Liver (tissue), 9 donors: ENCODE data around the gene CUEDC1. TPM values are rescaled to one million over a fixed set of nuclear protein-coding genes. Genes with fewer than 3 reads are reported as not detected.

Experiments used
- DNase-seq: peaks from one replicate; pipeline ENCODE4 v3.0.0-alpha.2; 2017; ENCODE audit warnings: low spot score
- H3K27ac ChIP-seq, 2 donors: one replicate each; pipeline ENCODE4 v1.7.0; 2013; ENCODE audit warnings: inconsistent platforms in 2 of 2, low read length in 2 of 2, control low read depth in 1 of 2, low read depth in 1 of 2, mild to moderate bottlenecking in 1 of 2
- H3K27me3 ChIP-seq, 4 donors: one replicate each; pipeline versions ENCODE4 v1.6.1 to v1.7.0; 2013; ENCODE audit warnings: low read length in 3 of 4, inconsistent platforms in 1 of 4, mild to moderate bottlenecking in 1 of 4, moderate library complexity in 1 of 4; ENCODE audit not compliant: control insufficient read depth in 4 of 4, insufficient read depth in 4 of 4
- H3K36me3 ChIP-seq, 4 donors: one replicate each; pipeline versions ENCODE4 v1.6.1 to v1.7.0; 2013; ENCODE audit warnings: low read length in 3 of 4, mild to moderate bottlenecking in 3 of 4, low read depth in 1 of 4, moderate library complexity in 1 of 4; ENCODE audit not compliant: control insufficient read depth in 4 of 4, insufficient read depth in 3 of 4
- H3K4me1 ChIP-seq, 4 donors: one replicate each; pipeline versions ENCODE4 v1.6.1 to v1.7.0; 2013; ENCODE audit warnings: low read length in 3 of 4, mild to moderate bottlenecking in 3 of 4, moderate library complexity in 1 of 4; ENCODE audit not compliant: control insufficient read depth in 4 of 4, insufficient read depth in 4 of 4
- H3K4me3 ChIP-seq, 3 donors: one replicate each; pipeline versions ENCODE4 v1.6.1 to v1.7.0; 2013; ENCODE audit warnings: low read length in 3 of 3, control low read depth in 1 of 3, low read depth in 1 of 3, mild to moderate bottlenecking in 1 of 3
- H3K9ac ChIP-seq, 2 donors: one replicate each; pipeline ENCODE4 v1.7.0; 2013; ENCODE audit warnings: low read length in 2 of 2, mild to moderate bottlenecking in 2 of 2, moderate library complexity in 2 of 2, control low read depth in 1 of 2, low read depth in 1 of 2
- H3K9me3 ChIP-seq, 4 donors: one replicate each; pipeline versions ENCODE4 v1.6.1 to v1.7.0; 2013; ENCODE audit warnings: low read length in 3 of 4; ENCODE audit not compliant: control insufficient read depth in 4 of 4
- EGR1 ChIP-seq, 2 donors: IDR thresholded peaks; 2 replicates each; pipeline ENCODE4 v1.6.1; 2016 to 2018; ENCODE audit warnings: antibody characterized with exemption in 2 of 2, low read depth in 2 of 2
- FOXA1 ChIP-seq: IDR thresholded peaks from 2 replicates; pipeline ENCODE4 v1.6.1; 2016; ENCODE audit warnings: antibody characterized with exemption
- GABPA ChIP-seq, 2 donors: IDR thresholded peaks in 1 of 2; conservative IDR thresholded peaks in 1 of 2; 2 replicates each; pipeline ENCODE4 v1.6.1; 2016; ENCODE audit warnings: antibody characterized with exemption in 2 of 2, mild to moderate bottlenecking in 1 of 2, moderate library complexity in 1 of 2
- JUND ChIP-seq, 2 donors: IDR thresholded peaks; 2 replicates each; pipeline ENCODE4 v1.6.1; 2016; ENCODE audit warnings: antibody characterized with exemption in 2 of 2
- RAD21 ChIP-seq, 2 donors: IDR thresholded peaks; 2 replicates each; pipeline ENCODE4 v1.6.1; 2016; ENCODE audit warnings: antibody characterized with exemption in 2 of 2, mild to moderate bottlenecking in 2 of 2
- YY1 ChIP-seq: IDR thresholded peaks from 2 replicates; pipeline ENCODE4 v1.6.1; 2016; ENCODE audit warnings: antibody characterized with exemption, mild to moderate bottlenecking
- WGBS: extraction: QIAGEN DNeasy Blood & Tissue Kit; methylation state at CpG from one replicate; pipeline ENCODE4 v1.1.7; 2013; 5-methylcytosine and 5-hydroxymethylcytosine counted together
- polyA plus RNA-seq, 2 donors: library from polyadenylated mRNA; stranded (reverse) in 1 of 2; unstranded in 1 of 2; fragments of 200-250 nt in 1 of 2; fragments of >200 nt in 1 of 2; fragmentation: Nextera tagmentation in 1 of 2; extraction: Ambion mirVana in 1 of 2; gene quantifications; one replicate each; pipeline versions ENCODE4 v1.2.1 to v1.2.3, GENCODE V29; 2013 to 2015
- total RNA-seq, 2 donors: library from RNA; depleted of rRNA; stranded (reverse); fragments of >200 nt; gene quantifications; one replicate each; pipeline ENCODE4 v1.2.3, GENCODE V29; 2014
- TF ChIP-seq, protein P1 (sequence below): IDR thresholded peaks from 2 replicates; pipeline ENCODE4 v1.6.1; 2016; ENCODE audit warnings: antibody characterized with exemption
- TF ChIP-seq, protein P2 (sequence below): fragments of 150-350 bp; IDR thresholded peaks from 2 replicates; pipeline ENCODE4 v1.5.1; 2017; ENCODE audit warnings: improper control_type of control experiment, low read depth, low read length; ENCODE audit not compliant: missing input control
- TF ChIP-seq, protein P3 (sequence below): IDR thresholded peaks from 2 replicates; pipeline ENCODE4 v1.6.1; 2016; ENCODE audit warnings: antibody characterized with exemption
- donor health status: healthy.
- donor health status: healthy.
- donor health status: healthy.
- donor health status: healthy.
- donor health status: healthy.

The CUEDC1 gene
- total and polyA plus RNA-seq, 4 donors, result 2.6 to 4.9 (median 3.4) TPM

DNA sequence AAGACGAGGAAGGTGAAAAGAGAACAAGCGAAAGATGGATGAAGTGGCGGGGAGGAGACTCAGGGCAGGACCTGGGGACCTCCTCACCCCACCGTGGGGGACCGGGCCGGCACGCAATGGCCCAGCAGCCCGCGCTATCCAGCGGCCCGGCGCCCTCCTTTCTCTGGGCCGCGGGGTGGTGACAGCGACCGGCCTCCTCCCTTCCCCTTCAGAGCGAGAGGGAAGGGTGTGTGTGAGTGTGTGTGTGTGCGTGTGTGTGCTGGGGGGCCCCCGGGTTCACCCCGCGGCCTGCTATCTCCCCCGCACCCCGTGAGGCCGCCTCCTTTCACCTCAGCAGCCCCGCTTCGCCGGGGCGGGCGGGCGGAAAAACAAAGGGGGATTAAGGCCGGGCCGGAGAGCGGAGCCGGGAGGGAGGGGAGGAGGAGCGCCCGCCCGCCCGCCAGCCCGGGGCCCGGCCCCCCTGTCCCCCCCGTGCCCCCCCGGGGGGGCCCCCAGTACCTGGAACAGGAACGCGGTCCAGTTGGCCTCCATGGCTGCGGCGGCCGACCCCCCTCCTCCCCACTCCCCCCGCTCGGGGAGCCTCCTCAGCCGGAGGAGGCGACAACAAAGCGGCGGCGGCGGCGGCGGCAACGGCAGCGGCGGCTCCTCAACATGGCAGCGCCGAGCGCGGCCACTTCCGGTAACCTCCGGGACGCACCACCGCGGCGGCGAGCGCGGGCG is 32.5 kb upstream of the CUEDC1 start, which contains the start of gene VEZF1:
VEZF1 (minus strand) TSS at position 674 of the 720 bp plus-strand sequence; CDS start at position 531, 143 bp downstream.
- Histone ChIP-seq H3K4me1 (peaks cover 2 to 38% (median 28%) of the 10 kb centered on the region in 4 donors), H3K36me3 (no peaks in the 10 kb centered on the region), H3K4me3 (peak within 1 kb of the TSS; percentile 89 to 98 (median 94)), H3K9ac (peak within 1 kb of the TSS; percentile 57 to 66), H3K27ac (peak within 1 kb of the TSS; percentile 82 to 93), H3K27me3 (no peaks in the 10 kb centered on the region), H3K9me3 (no peaks in the 10 kb centered on the region)
- WGBS, result under 1% methylated on average over 74 of the region's 74 CpGs
- TF ChIP-seq YY1 (peak; percentile 21), FOXA1 (no peak), EGR1 (IDR thresholded peaks at IDR 0.05; ENCODE audit: low read depth in 2 of 2) (no peak)
- TF ChIP-seq, protein P1, sequence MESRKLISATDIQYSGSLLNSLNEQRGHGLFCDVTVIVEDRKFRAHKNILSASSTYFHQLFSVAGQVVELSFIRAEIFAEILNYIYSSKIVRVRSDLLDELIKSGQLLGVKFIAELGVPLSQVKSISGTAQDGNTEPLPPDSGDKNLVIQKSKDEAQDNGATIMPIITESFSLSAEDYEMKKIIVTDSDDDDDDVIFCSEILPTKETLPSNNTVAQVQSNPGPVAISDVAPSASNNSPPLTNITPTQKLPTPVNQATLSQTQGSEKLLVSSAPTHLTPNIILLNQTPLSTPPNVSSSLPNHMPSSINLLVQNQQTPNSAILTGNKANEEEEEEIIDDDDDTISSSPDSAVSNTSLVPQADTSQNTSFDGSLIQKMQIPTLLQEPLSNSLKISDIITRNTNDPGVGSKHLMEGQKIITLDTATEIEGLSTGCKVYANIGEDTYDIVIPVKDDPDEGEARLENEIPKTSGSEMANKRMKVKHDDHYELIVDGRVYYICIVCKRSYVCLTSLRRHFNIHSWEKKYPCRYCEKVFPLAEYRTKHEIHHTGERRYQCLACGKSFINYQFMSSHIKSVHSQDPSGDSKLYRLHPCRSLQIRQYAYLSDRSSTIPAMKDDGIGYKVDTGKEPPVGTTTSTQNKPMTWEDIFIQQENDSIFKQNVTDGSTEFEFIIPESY, result no peak
- TF ChIP-seq, protein P2, sequence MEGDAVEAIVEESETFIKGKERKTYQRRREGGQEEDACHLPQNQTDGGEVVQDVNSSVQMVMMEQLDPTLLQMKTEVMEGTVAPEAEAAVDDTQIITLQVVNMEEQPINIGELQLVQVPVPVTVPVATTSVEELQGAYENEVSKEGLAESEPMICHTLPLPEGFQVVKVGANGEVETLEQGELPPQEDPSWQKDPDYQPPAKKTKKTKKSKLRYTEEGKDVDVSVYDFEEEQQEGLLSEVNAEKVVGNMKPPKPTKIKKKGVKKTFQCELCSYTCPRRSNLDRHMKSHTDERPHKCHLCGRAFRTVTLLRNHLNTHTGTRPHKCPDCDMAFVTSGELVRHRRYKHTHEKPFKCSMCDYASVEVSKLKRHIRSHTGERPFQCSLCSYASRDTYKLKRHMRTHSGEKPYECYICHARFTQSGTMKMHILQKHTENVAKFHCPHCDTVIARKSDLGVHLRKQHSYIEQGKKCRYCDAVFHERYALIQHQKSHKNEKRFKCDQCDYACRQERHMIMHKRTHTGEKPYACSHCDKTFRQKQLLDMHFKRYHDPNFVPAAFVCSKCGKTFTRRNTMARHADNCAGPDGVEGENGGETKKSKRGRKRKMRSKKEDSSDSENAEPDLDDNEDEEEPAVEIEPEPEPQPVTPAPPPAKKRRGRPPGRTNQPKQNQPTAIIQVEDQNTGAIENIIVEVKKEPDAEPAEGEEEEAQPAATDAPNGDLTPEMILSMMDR, result no peak
- peak; percentile 81 for DNase-seq

DNA sequence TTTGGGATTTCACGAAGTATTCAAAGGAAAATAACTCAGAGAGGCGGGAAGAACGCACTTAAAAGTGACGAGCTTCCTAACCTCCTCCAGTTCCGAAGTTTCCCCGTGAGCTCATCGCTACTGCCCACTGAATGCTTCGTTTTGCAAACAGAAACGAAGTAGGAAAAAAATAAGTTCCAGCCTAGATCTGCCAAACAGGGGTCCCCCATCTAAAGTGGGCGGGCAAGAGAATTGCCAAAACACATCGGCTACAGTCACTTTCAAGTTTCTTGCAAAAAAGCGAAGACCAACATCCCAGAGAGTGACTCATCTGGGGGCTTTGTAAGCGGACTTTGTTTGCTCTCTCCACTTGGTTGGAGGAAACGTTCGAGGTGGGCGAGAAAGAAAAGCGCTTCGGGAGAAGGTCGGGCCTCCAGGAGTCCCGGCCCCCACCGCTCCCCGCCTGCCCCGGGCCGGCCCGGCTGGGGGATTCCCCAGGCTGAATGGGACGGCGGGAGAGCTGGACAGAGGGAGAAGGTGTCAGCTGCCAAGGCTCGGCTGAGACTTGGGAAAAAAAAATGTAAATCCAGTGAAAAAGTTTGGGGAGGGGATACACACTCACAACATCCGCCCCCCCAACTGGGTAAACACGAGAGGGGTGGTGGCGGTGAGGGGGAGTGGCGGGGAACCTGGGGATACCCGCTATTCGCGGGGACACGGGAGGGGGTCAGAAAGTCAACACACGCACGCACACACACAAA is 31.8 kb upstream of the CUEDC1 start:
- H3K9ac ChIP-seq, result peak overlapping the region; percentile 42 to 49
- no peaks in the 10 kb centered on the region for H3K27me3 ChIP-seq
- DNase-seq, result peak; percentile 43
- H3K27ac ChIP-seq, result peak overlapping the region; percentile 82 to 93
- H3K4me3 ChIP-seq, result peak overlapping the region; percentile 81 to 98 (median 94)
- TF ChIP-seq EGR1 (IDR thresholded peaks at IDR 0.05; ENCODE audit: low read depth in 2 of 2) (no peak), JUND (IDR thresholded peaks at IDR 0.05) (peak; percentile 9 to 33), FOXA1 (no peak), RAD21 (IDR thresholded peaks at IDR 0.05) (peak; percentile 2 to 7)
- TF ChIP-seq, protein P3, sequence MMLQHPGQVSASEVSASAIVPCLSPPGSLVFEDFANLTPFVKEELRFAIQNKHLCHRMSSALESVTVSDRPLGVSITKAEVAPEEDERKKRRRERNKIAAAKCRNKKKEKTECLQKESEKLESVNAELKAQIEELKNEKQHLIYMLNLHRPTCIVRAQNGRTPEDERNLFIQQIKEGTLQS, result no peak
- H3K36me3 ChIP-seq, result peaks cover 0 to 4% (median 2%) of the 10 kb centered on the region in 4 donors
- 1% methylated on average over 38 of the region's 38 CpGs for WGBS
- no peaks in the 10 kb centered on the region for H3K9me3 ChIP-seq
- H3K4me1 ChIP-seq, result peaks cover 2 to 40% (median 31%) of the 10 kb centered on the region in 4 donors

DNA sequence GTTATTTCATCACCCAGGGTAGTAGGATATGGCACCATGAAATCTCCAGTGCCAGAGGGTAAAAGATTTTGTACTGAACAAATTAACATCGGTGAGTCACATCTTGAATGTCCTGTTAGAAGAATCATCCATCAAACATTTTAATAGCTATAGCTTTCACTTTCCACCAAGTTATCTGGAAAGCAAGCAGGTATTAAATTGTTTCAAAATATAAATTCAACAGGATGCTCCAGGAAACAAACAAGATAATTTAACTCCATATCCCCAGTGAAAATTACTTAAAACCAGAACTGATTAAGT is 30.4 kb upstream of the CUEDC1 start:
- no peaks in the 10 kb centered on the region for H3K9me3 ChIP-seq
- no peaks in the 10 kb centered on the region for H3K27me3 ChIP-seq
- DNase-seq, result no peak
- peaks cover 2 to 40% (median 31%) of the 10 kb centered on the region in 4 donors for H3K4me1 ChIP-seq
- peak overlapping the region in 1 of 2 donors; percentile 13 for H3K9ac ChIP-seq
- peaks cover 0 to 8% (median 4%) of the 10 kb centered on the region in 4 donors for H3K36me3 ChIP-seq
- 16% methylated on average over 1 of the region's 1 CpG for WGBS
- H3K4me3 ChIP-seq, result no peak overlapping the region
- no peak overlapping the region for H3K27ac ChIP-seq
- TF ChIP-seq, protein P2, result no peak
- TF ChIP-seq GABPA (IDR thresholded peaks at IDR 0.05 in 1 of 2, conservative IDR thresholded peaks at IDR 0.05 in 1 of 2), result no peak
- no peak for TF ChIP-seq YY1
- TF ChIP-seq JUND (IDR thresholded peaks at IDR 0.05), result no peak
